GM06990 (cell line): Measurements from ENCODE around the gene CDC34.

Experiments used
- DNase-seq: peaks from one replicate; pipeline ENCODE4 v3.0.0-alpha.2; 2011; ENCODE audit not compliant: insufficient read length; ENCODE audit errors: extremely low read depth
- H3K27me3 ChIP-seq: replicated peaks from 2 replicates; pipeline ENCODE4 v1.6.0; 2011; ENCODE audit warnings: low read length; ENCODE audit not compliant: control insufficient read depth, insufficient read depth
- H3K36me3 ChIP-seq: 2 replicates; pipeline ENCODE4 v1.5.1; 2011; ENCODE audit warnings: low read length; ENCODE audit not compliant: control insufficient read depth, insufficient read depth
- H3K4me3 ChIP-seq: replicated peaks from 2 replicates; pipeline ENCODE4 v1.5.1; 2011; ENCODE audit warnings: low read depth, mild to moderate bottlenecking, control low read depth, low read length
- TF ChIP-seq, protein P1 (sequence below): IDR thresholded peaks from 2 replicates; pipeline ENCODE4 v1.5.1; 2011; ENCODE audit warnings: low read length, control low read depth, mild to moderate bottlenecking, inconsistent platforms; ENCODE audit not compliant: insufficient read depth, poor library complexity, severe bottlenecking

The CDC34 gene

GRCh38 chr19:576768-577438 is 45.3 kb downstream of the CDC34 start:
- TF ChIP-seq, protein P1, sequence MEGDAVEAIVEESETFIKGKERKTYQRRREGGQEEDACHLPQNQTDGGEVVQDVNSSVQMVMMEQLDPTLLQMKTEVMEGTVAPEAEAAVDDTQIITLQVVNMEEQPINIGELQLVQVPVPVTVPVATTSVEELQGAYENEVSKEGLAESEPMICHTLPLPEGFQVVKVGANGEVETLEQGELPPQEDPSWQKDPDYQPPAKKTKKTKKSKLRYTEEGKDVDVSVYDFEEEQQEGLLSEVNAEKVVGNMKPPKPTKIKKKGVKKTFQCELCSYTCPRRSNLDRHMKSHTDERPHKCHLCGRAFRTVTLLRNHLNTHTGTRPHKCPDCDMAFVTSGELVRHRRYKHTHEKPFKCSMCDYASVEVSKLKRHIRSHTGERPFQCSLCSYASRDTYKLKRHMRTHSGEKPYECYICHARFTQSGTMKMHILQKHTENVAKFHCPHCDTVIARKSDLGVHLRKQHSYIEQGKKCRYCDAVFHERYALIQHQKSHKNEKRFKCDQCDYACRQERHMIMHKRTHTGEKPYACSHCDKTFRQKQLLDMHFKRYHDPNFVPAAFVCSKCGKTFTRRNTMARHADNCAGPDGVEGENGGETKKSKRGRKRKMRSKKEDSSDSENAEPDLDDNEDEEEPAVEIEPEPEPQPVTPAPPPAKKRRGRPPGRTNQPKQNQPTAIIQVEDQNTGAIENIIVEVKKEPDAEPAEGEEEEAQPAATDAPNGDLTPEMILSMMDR = no peak
- H3K4me3 ChIP-seq = no peak overlapping the region

GRCh38 chr19:577439-578392 is 46.2 kb downstream of the CDC34 start:
- no peak for DNase-seq
- Histone ChIP-seq H3K27me3 (no peaks in the 10 kb centered on the region), H3K36me3 (peaks cover 38% of the 10 kb centered on the region), H3K4me3 (no peak overlapping the region)
- TF ChIP-seq, protein P1 = no peak

More at GRCh38 chr19:576768-577438, 45.3 kb downstream of the CDC34 start:
- Histone ChIP-seq H3K27me3 (no peaks in the 10 kb centered on the region), H3K36me3 (peaks cover 36% of the 10 kb centered on the region)
- DNase-seq = no peak

GRCh38 chr19:579111-579841 is 47.7 kb downstream of the CDC34 start:
- H3K27me3 ChIP-seq = no peaks in the 10 kb centered on the region
- DNase-seq = no peak
- peaks cover 39% of the 10 kb centered on the region for H3K36me3 ChIP-seq
- no peak overlapping the region for H3K4me3 ChIP-seq
- TF ChIP-seq, protein P1 = no peak

DNA sequence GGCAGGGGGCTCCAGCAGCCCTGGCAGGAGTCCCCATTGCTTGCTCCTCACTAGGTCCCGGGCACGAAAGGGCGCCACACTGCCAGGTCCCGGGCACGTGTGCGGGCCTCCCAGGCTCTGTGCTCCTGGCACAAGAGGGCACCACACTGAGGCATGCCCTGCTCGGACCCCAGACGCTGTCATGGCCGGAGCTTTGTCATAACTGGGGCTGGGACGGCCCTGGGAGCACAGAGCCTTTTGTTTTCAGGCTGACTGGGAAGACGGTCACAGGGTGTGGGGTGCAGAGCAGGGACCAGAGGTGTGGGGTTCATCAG is 48.2 kb downstream of the CDC34 start:
- no peak overlapping the region for H3K4me3 ChIP-seq
- TF ChIP-seq, protein P1 = no peak
- peaks cover 39% of the 10 kb centered on the region for H3K36me3 ChIP-seq
- DNase-seq = no peak
- no peaks in the 10 kb centered on the region for H3K27me3 ChIP-seq

DNA sequence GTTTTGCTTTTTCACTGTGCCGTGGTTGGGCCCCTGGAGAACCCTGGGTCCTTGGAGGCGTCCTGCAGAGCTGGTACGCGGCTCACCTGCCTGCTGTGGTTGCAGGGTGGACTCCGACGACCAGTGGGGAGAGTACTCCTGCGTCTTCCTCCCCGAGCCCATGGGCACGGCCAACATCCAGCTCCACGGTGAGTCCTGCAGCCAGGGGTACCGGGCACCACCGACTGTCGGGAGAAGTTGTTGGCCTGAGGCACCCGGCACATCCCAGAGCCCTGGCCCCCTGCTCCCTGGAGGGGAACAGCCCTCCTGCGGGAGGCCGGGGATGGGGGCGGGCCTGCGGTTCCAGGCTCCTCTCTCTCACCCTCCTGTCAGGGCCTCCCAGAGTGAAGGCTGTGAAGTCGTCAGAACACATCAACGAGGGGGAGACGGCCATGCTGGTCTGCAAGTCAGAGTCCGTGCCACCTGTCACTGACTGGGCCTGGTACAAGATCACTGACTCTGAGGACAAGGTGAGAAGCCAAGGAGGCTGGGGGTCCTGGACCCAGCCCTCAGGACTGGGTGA is 48.8 kb downstream of the CDC34 start:
- Histone ChIP-seq H3K36me3 (peaks cover 39% of the 10 kb centered on the region), H3K4me3 (no peak overlapping the region), H3K27me3 (no peaks in the 10 kb centered on the region)
- no peak for DNase-seq
- TF ChIP-seq, protein P1 = no peak
